ENCODE measurements around the gene C19orf38.

C19orf38 gene

GRCh38 chr19:10881403-10882107 is 33.3 kb downstream of the C19orf38 start:
- H3K36me3 ChIP-seq (ENCODE audit: control insufficient read depth in 2 of 2, insufficient read depth in 2 of 2, low read length in 2 of 2): no peaks in the 10 kb centered on the region
- no peak overlapping the region for H3K27ac ChIP-seq (ENCODE audit: low read length)
- no peaks in the 10 kb centered on the region for H3K9me3 ChIP-seq (ENCODE audit: control insufficient read depth in 2 of 2, low read length in 2 of 2)
- H3K9ac ChIP-seq (ENCODE audit: low read length in 2 of 2): no peak overlapping the region
- no peak overlapping the region for H3K4me3 ChIP-seq (ENCODE audit: low read length in 2 of 2)
- no peaks in the 10 kb centered on the region for H3K27me3 ChIP-seq (ENCODE audit: control insufficient read depth in 1 of 2, insufficient read depth in 2 of 2, low read length in 2 of 2)
- peaks cover 37% of the 10 kb centered on the region for H3K4me1 ChIP-seq (ENCODE audit: control insufficient read depth, insufficient read depth, low read length)

- Histone ChIP-seq H3K9me3 (ENCODE audit: control insufficient read depth in 2 of 2, low read length in 2 of 2) (no peaks in the 10 kb centered on the region), H3K9ac (ENCODE audit: low read length in 2 of 2) (no peak overlapping the region), H3K36me3 (ENCODE audit: control insufficient read depth in 2 of 2, insufficient read depth in 2 of 2, low read length in 2 of 2) (no peaks in the 10 kb centered on the region), H3K4me3 (ENCODE audit: low read length in 2 of 2) (no peak overlapping the region), H3K4me1 (ENCODE audit: control insufficient read depth, insufficient read depth, low read length) (peaks cover 36% of the 10 kb centered on the region), H3K27me3 (ENCODE audit: control insufficient read depth in 1 of 2, insufficient read depth in 2 of 2, low read length in 2 of 2) (no peaks in the 10 kb centered on the region), H3K27ac (ENCODE audit: low read length) (no peak overlapping the region)
Observed at GRCh38 chr19:10882108-10882457, 33.9 kb downstream of the C19orf38 start.

GRCh38 chr19:10884274-10884673 is 36.1 kb downstream of the C19orf38 start:
- H3K27ac ChIP-seq (ENCODE audit: low read length): peak overlapping the region; percentile 53
- H3K9me3 ChIP-seq (ENCODE audit: control insufficient read depth in 2 of 2, low read length in 2 of 2): no peaks in the 10 kb centered on the region
- H3K4me3 ChIP-seq (ENCODE audit: low read length in 2 of 2): no peak overlapping the region
- no peak overlapping the region for H3K9ac ChIP-seq (ENCODE audit: low read length in 2 of 2)
- no peaks in the 10 kb centered on the region for H3K36me3 ChIP-seq (ENCODE audit: control insufficient read depth in 2 of 2, insufficient read depth in 2 of 2, low read length in 2 of 2)
- H3K27me3 ChIP-seq (ENCODE audit: control insufficient read depth in 1 of 2, insufficient read depth in 2 of 2, low read length in 2 of 2): no peaks in the 10 kb centered on the region
- peaks cover 46% of the 10 kb centered on the region for H3K4me1 ChIP-seq (ENCODE audit: control insufficient read depth, insufficient read depth, low read length)

GRCh38 chr19:10885201-10886169 is 37.3 kb downstream of the C19orf38 start:
- peaks cover 45% of the 10 kb centered on the region for H3K4me1 ChIP-seq (ENCODE audit: control insufficient read depth, insufficient read depth, low read length)
- no peak overlapping the region for H3K4me3 ChIP-seq (ENCODE audit: low read length in 2 of 2)
- peak overlapping the region; percentile 53 for H3K27ac ChIP-seq (ENCODE audit: low read length)
- no peaks in the 10 kb centered on the region for H3K9me3 ChIP-seq (ENCODE audit: control insufficient read depth in 2 of 2, low read length in 2 of 2)
- H3K36me3 ChIP-seq (ENCODE audit: control insufficient read depth in 2 of 2, insufficient read depth in 2 of 2, low read length in 2 of 2): no peaks in the 10 kb centered on the region
- peak overlapping the region in 1 of 2 donors; percentile 4 for H3K9ac ChIP-seq (ENCODE audit: low read length in 2 of 2)
- H3K27me3 ChIP-seq (ENCODE audit: control insufficient read depth in 1 of 2, insufficient read depth in 2 of 2, low read length in 2 of 2): no peaks in the 10 kb centered on the region

GRCh38 chr19:10887616-10888367 is 39.6 kb downstream of the C19orf38 start:
- Histone ChIP-seq H3K36me3 (ENCODE audit: control insufficient read depth in 2 of 2, insufficient read depth in 2 of 2, low read length in 2 of 2) (no peaks in the 10 kb centered on the region), H3K4me1 (ENCODE audit: control insufficient read depth, insufficient read depth, low read length) (peaks cover 44% of the 10 kb centered on the region), H3K9ac (ENCODE audit: low read length in 2 of 2) (no peak overlapping the region), H3K27ac (ENCODE audit: low read length) (peak overlapping the region; percentile 37), H3K27me3 (ENCODE audit: control insufficient read depth in 1 of 2, insufficient read depth in 2 of 2, low read length in 2 of 2) (no peaks in the 10 kb centered on the region), H3K4me3 (ENCODE audit: low read length in 2 of 2) (no peak overlapping the region), H3K9me3 (ENCODE audit: control insufficient read depth in 2 of 2, low read length in 2 of 2) (no peaks in the 10 kb centered on the region)

GRCh38 chr19:10888421-10888866 is 40.2 kb downstream of the C19orf38 start:
- Histone ChIP-seq H3K9me3 (ENCODE audit: control insufficient read depth in 2 of 2, low read length in 2 of 2) (no peaks in the 10 kb centered on the region), H3K9ac (ENCODE audit: low read length in 2 of 2) (no peak overlapping the region), H3K27me3 (ENCODE audit: control insufficient read depth in 1 of 2, insufficient read depth in 2 of 2, low read length in 2 of 2) (no peaks in the 10 kb centered on the region), H3K36me3 (ENCODE audit: control insufficient read depth in 2 of 2, insufficient read depth in 2 of 2, low read length in 2 of 2) (no peaks in the 10 kb centered on the region), H3K4me3 (ENCODE audit: low read length in 2 of 2) (no peak overlapping the region), H3K4me1 (ENCODE audit: control insufficient read depth, insufficient read depth, low read length) (peaks cover 44% of the 10 kb centered on the region), H3K27ac (ENCODE audit: low read length) (peak overlapping the region; percentile 37)

- Histone ChIP-seq H3K27me3 (ENCODE audit: control insufficient read depth in 1 of 2, insufficient read depth in 2 of 2, low read length in 2 of 2) (no peaks in the 10 kb centered on the region), H3K9ac (ENCODE audit: low read length in 2 of 2) (no peak overlapping the region), H3K27ac (ENCODE audit: low read length) (no peak overlapping the region), H3K9me3 (ENCODE audit: control insufficient read depth in 2 of 2, low read length in 2 of 2) (no peaks in the 10 kb centered on the region), H3K4me3 (ENCODE audit: low read length in 2 of 2) (no peak overlapping the region), H3K4me1 (ENCODE audit: control insufficient read depth, insufficient read depth, low read length) (peaks cover 37% of the 10 kb centered on the region), H3K36me3 (ENCODE audit: control insufficient read depth in 2 of 2, insufficient read depth in 2 of 2, low read length in 2 of 2) (no peaks in the 10 kb centered on the region)
Observed at GRCh38 chr19:10889880-10890279, 41.7 kb downstream of the C19orf38 start.

GRCh38 chr19:10891405-10892086 is 43.3 kb downstream of the C19orf38 start:
- Histone ChIP-seq H3K4me3 (ENCODE audit: low read length in 2 of 2) (no peak overlapping the region), H3K4me1 (ENCODE audit: control insufficient read depth, insufficient read depth, low read length) (peaks cover 34% of the 10 kb centered on the region), H3K27ac (ENCODE audit: low read length) (no peak overlapping the region)

GRCh38 chr19:10892256-10892655 is 44.0 kb downstream of the C19orf38 start:
- H3K27me3 ChIP-seq (ENCODE audit: control insufficient read depth in 1 of 2, insufficient read depth in 2 of 2, low read length in 2 of 2): no peaks in the 10 kb centered on the region
- H3K9ac ChIP-seq (ENCODE audit: low read length in 2 of 2): no peak overlapping the region
- H3K36me3 ChIP-seq (ENCODE audit: control insufficient read depth in 2 of 2, insufficient read depth in 2 of 2, low read length in 2 of 2): no peaks in the 10 kb centered on the region
- peaks cover 38% of the 10 kb centered on the region for H3K4me1 ChIP-seq (ENCODE audit: control insufficient read depth, insufficient read depth, low read length)
- H3K4me3 ChIP-seq (ENCODE audit: low read length in 2 of 2): no peak overlapping the region
- no peak overlapping the region for H3K27ac ChIP-seq (ENCODE audit: low read length)
- no peaks in the 10 kb centered on the region for H3K9me3 ChIP-seq (ENCODE audit: control insufficient read depth in 2 of 2, low read length in 2 of 2)

More at GRCh38 chr19:10891405-10892086, 43.3 kb downstream of the C19orf38 start:
- Histone ChIP-seq H3K9me3 (ENCODE audit: control insufficient read depth in 2 of 2, low read length in 2 of 2) (no peaks in the 10 kb centered on the region), H3K9ac (ENCODE audit: low read length in 2 of 2) (no peak overlapping the region), H3K36me3 (ENCODE audit: control insufficient read depth in 2 of 2, insufficient read depth in 2 of 2, low read length in 2 of 2) (no peaks in the 10 kb centered on the region), H3K27me3 (ENCODE audit: control insufficient read depth in 1 of 2, insufficient read depth in 2 of 2, low read length in 2 of 2) (no peaks in the 10 kb centered on the region)

GRCh38 chr19:10894911-10895213 is 46.6 kb downstream of the C19orf38 start:
- H3K27ac ChIP-seq (ENCODE audit: low read length): no peak overlapping the region

More at GRCh38 chr19:10894911-10895213, 46.6 kb downstream of the C19orf38 start:
- H3K4me3 ChIP-seq (ENCODE audit: low read length in 2 of 2): no peak overlapping the region
- H3K9me3 ChIP-seq (ENCODE audit: control insufficient read depth in 2 of 2, low read length in 2 of 2): no peaks in the 10 kb centered on the region
- H3K27me3 ChIP-seq (ENCODE audit: control insufficient read depth in 1 of 2, insufficient read depth in 2 of 2, low read length in 2 of 2): no peaks in the 10 kb centered on the region
- peaks cover 39% of the 10 kb centered on the region for H3K4me1 ChIP-seq (ENCODE audit: control insufficient read depth, insufficient read depth, low read length)
- H3K36me3 ChIP-seq (ENCODE audit: control insufficient read depth in 2 of 2, insufficient read depth in 2 of 2, low read length in 2 of 2): no peaks in the 10 kb centered on the region
- no peak overlapping the region for H3K9ac ChIP-seq (ENCODE audit: low read length in 2 of 2)

Measured in stomach smooth muscle (tissue), 2 donors.